A673 (cell line): ENCODE measurements around the gene SHISAL2A. TPM values are rescaled to one million over a fixed set of nuclear protein-coding genes. Genes with fewer than 3 reads are reported as not detected.

Source experiments
- BruUV-seq: library from RNA; stranded (reverse); fragments of 400-500 nt; replicated peaks from 2 replicates; lab custom pipeline; 2021; lab: Mats Ljungman, UMichigan
- CTCF ChIA-PET: fragments of 300-600 bp; sonication (Branson Sonifier 250); formaldehyde crosslinking; loops from one replicate; lab custom pipeline; 2022; ENCODE audit warnings: antibody characterized with exemption; lab: Charles Lee
- POLR2A ChIA-PET: fragments of 300-600 bp; sonication (Branson Sonifier 250); formaldehyde crosslinking; loops from one replicate; lab custom pipeline; 2022; ENCODE audit warnings: antibody characterized with exemption; ENCODE audit not compliant: low non-redundant PET; lab: Charles Lee
- DNase-seq: peaks from one replicate; pipeline ENCODE4 v3.0.0-alpha.2; 2015; ENCODE audit warnings: low spot score
- H3K27ac ChIP-seq: fragments of 200-600 bp; sonication (generic); 2 replicates; pipeline ENCODE4 v1.5.1; 2016; ENCODE audit warnings: mixed run types, low read depth, mild to moderate bottlenecking, mixed read lengths, antibody characterized with exemption, low read length; ENCODE audit not compliant: poor library complexity, severe bottlenecking
- H3K27me3 ChIP-seq: fragments of 200-600 bp; sonication (generic); replicated peaks from 2 replicates; pipeline ENCODE4 v1.6.1; 2017; ENCODE audit warnings: mixed run types, low read depth, mild to moderate bottlenecking, mixed read lengths, antibody characterized with exemption, low read length; ENCODE audit not compliant: insufficient read depth, poor library complexity
- H3K36me3 ChIP-seq: fragments of 200-600 bp; sonication (generic); 2 replicates; pipeline ENCODE4 v1.6.1; 2016; ENCODE audit warnings: mixed run types, mild to moderate bottlenecking, mixed read lengths, antibody characterized with exemption, low read length; ENCODE audit not compliant: insufficient read depth, poor library complexity, severe bottlenecking
- H3K4me1 ChIP-seq: fragments of 200-600 bp; sonication (generic); 2 replicates; pipeline ENCODE4 v1.6.1; 2017; ENCODE audit warnings: mixed run types, mild to moderate bottlenecking, mixed read lengths, antibody characterized with exemption, low read length; ENCODE audit not compliant: insufficient read depth, poor library complexity, severe bottlenecking
- H3K4me3 ChIP-seq: fragments of 200-600 bp; sonication (generic); 2 replicates; pipeline ENCODE4 v1.5.1; 2016; ENCODE audit warnings: low read depth, mixed run types, mild to moderate bottlenecking, mixed read lengths, low read length; ENCODE audit not compliant: poor library complexity, severe bottlenecking
- H3K9me3 ChIP-seq: fragments of 200-600 bp; sonication (generic); 2 replicates; pipeline ENCODE4 v1.6.1; 2016; ENCODE audit warnings: mixed run types, low read depth, mild to moderate bottlenecking, mixed read lengths, antibody characterized with exemption, low read length; ENCODE audit not compliant: poor library complexity, severe bottlenecking
- CTCF ChIP-seq: fragments of 300-800, 200-600 bp; sonication (generic); conservative IDR thresholded peaks from 2 replicates; pipeline ENCODE4 v1.5.1; 2017; ENCODE audit warnings: low read depth, mild to moderate bottlenecking, antibody characterized with exemption, low read length, moderate library complexity, mixed read lengths
- EZH2 ChIP-seq: fragments of 200-600 bp; sonication (generic); IDR thresholded peaks from 2 replicates; pipeline ENCODE4 v1.6.1; 2017; ENCODE audit warnings: borderline replicate concordance, low read depth, mild to moderate bottlenecking, mixed read lengths, antibody characterized with exemption, low read length; ENCODE audit not compliant: poor library complexity, severe bottlenecking
- intact Hi-C: fragments of 100-400 bp; cut with micrococcal nuclease; formaldehyde crosslinking; loops from one replicate; pipeline ENCODE4 v1.10.0; 2022; ENCODE audit not compliant: unreplicated experiment
- total RNA-seq: library from RNA; stranded (reverse); gene quantifications from 2 replicates; pipeline ENCODE4 v1.2.3, GENCODE V29; 2021

Gene SHISAL2A
- total RNA-seq, 1 experiment from 2014 or later, result not detected

DNA sequence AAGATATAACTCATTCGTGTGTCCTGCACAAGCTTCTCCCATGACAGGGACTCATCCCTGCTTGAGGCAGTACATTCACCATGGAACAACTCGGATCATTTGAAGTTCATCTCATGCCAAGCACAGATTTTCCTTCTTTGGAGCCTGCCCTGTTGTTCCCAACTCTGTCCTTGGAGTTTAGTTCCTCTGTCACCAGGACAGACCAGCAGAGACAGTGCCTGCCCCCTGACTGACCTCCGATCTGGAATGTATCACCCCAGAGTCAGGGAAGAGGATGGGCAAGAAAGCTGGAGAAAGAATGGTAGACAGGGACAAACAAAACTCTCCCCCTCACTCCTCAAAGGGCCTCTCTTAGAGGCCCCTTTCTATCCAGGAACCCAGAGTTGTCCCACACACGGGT is 5.0 kb downstream of the SHISAL2A start:
- no peaks in the 10 kb centered on the region for H3K4me1 ChIP-seq
- H3K27me3 ChIP-seq, result peaks cover 15% of the 10 kb centered on the region
- TF ChIP-seq CTCF (no peak), EZH2 (no peak)
- no TSS peak for BruUV-seq
- no peaks in the 10 kb centered on the region for H3K36me3 ChIP-seq
- DNase-seq, result no peak
- no peak overlapping the region for H3K4me3 ChIP-seq
- intact Hi-C loops, result no loop called here
- no peak overlapping the region for H3K27ac ChIP-seq
- POLR2A ChIA-PET, result interaction anchor here (0.7 kb wide), 1 partner anchor 584 kb away, joined by 6 read pairs; no protein-coding TSS in a partner anchor
- no peaks in the 10 kb centered on the region for H3K9me3 ChIP-seq
- CTCF ChIA-PET, result no interaction called here

DNA sequence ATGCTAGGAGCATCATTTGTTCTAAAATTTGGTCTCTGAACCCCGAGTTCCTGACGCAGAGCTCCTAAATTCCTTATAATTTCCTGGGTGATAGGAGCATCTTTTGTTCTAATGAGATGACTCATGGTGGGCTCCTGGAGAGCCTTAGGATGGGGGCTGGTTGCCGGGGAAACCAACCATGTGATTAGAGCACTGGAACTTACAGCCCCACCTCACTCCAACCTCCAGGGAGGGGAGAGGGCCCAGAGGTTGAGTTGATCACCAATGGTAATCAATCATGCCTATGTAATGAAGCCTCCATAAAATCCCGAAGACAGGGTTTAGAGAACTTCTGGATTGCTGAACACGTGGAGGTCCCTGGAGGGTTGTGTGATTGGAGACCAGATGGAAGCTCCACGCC is 7.7 kb downstream of the SHISAL2A start:
- no peak overlapping the region for H3K27ac ChIP-seq
- no peaks in the 10 kb centered on the region for H3K4me1 ChIP-seq
- TF ChIP-seq CTCF (no peak), EZH2 (no peak)
- H3K4me3 ChIP-seq, result no peak overlapping the region
- DNase-seq, result no peak
- H3K9me3 ChIP-seq, result no peaks in the 10 kb centered on the region
- no peaks in the 10 kb centered on the region for H3K36me3 ChIP-seq
- no peaks in the 10 kb centered on the region for H3K27me3 ChIP-seq
- BruUV-seq, result no TSS peak
- POLR2A ChIA-PET, result interaction anchor here (0.6 kb wide), 1 partner anchor 175 kb away, joined by 7 read pairs; no protein-coding TSS in a partner anchor
- CTCF ChIA-PET, result no interaction called here
- intact Hi-C loops, result no loop called here

GRCh38 chr1:52641307-52641706 is 8.3 kb downstream of the SHISAL2A start:
- ChIA-PET CTCF (no interaction called here), POLR2A (no interaction called here)
- BruUV-seq, result no TSS peak

More at GRCh38 chr1:52641307-52641706, 8.3 kb downstream of the SHISAL2A start:
- Histone ChIP-seq H3K36me3 (no peaks in the 10 kb centered on the region), H3K27ac (no peak overlapping the region), H3K9me3 (no peaks in the 10 kb centered on the region), H3K4me1 (no peaks in the 10 kb centered on the region), H3K4me3 (no peak overlapping the region), H3K27me3 (no peaks in the 10 kb centered on the region)
- DNase-seq, result no peak
- TF ChIP-seq EZH2, result no peak
- TF ChIP-seq CTCF, result no peak
- intact Hi-C loops, result no loop called here
